Measurements from ENCODE around the gene TENM3.

Gene TENM3

DNA sequence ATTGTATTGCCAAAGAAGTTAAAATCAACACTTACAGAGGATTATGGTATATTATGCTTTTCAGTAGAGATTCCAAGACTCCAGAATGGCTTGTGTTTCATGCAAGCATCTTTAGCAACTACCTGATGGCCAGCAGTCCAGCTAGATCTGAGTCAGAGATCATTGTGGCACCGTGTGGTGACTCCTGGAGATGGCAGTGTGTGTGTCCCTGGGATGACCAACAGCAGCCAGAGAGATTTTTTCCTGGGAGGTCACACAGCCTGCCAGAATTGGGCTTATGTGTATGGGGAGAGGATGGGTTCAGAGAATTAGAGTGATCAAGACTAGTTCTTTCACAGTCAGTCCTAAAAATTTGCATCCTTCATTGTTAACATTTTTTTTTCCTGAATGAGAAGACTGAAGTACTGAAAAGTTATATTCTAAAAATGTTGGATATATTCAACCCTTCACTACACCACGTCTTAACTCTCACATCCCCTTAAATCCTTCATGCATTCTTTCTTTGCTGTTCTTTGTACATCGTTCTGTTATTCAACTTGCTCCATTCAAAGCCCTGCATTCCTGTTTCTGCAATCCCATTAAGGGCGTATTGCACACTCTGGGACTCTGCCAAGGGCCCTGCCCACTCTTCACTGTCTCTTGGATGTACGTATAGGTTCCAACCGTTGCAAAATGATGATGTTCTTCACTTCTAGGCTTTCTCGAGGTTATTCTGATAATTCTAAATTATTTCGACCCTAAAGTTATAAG is 12.4 kb downstream of the TENM3 start:
- no peak for DNase-seq

GRCh38 chr4:182257016-182257415 is 13.8 kb downstream of the TENM3 start:
- DNase-seq: no peak

- DNase-seq: no peak
Observed at GRCh38 chr4:182257503-182257902, 14.3 kb downstream of the TENM3 start.

GRCh38 chr4:182258441-182259000 is 15.3 kb downstream of the TENM3 start:
- DNase-seq: no peak

GRCh38 chr4:182261651-182262223 is 18.5 kb downstream of the TENM3 start:
- no peak for DNase-seq

- DNase-seq: no peak
Observed at GRCh38 chr4:182263562-182263961, 20.4 kb downstream of the TENM3 start.

DNA sequence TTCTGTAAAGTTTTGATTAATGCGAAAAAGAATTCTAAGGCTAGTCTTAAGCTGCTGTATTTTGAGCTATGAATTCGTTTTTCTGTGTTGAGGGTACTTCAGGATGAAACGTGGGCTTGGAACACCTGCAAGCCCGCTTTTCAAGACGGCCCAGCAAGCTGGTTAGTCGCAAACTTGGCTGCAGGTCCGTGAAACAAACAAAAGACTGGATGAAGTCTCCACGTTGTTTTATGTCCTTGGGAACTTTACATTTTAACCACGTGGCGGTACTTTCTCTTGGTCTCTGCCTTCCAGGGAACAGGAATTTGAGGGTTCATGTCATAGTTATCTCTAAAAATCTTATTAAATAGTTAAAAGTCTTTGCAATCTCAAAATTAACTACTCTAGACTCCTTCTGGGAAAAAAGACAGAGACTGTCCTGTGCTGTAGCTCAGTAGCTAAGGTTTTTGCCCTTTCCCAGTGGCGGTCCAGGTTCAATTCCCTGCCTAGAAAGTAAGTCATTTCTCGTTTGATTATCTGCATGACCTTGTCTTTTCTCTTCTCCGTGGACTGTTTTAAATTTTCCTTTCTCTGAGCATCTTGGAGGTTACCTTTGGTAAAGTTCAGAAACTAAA is 21.0 kb downstream of the TENM3 start:
- no peak for DNase-seq

DNA sequence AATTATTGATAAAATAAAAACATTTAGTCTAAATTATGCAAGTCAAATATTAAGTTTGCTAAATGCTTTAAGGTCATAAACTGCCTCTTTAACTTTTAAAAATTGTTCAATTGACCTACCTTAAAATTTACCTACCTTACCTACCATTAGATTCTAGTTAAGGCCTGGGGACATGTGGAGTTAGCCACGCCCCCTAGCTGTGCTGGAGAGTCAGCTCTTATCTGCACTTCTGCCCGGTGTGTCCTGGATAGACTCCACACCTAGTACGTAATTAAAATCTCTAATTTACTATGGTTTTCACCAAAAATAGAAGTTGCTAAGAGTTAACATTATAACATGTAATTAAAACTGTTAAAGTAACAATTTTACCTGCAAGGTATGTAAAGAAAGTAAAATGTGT is 22.7 kb downstream of the TENM3 start:
- no peak for DNase-seq

GRCh38 chr4:182267048-182267447 is 23.8 kb downstream of the TENM3 start:
- DNase-seq: no peak

DNA sequence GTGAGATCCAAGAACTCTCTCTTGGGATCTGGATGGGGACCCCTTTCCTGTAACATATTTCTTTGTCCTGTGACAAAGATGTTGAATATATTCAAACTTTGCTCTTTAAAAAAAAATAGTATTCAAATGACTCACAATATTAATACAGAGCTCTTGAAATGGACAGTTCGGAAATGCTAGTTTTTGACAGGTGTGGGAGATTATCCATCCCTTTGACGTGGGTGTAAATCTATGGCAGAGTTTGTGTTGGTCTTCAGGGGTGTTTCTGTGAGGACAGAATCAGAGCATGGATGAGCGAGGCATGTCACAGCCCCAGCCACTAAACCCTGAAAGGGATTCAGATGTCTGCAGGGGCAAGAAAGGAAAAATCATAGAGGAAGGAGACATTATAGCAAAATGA is 25.8 kb downstream of the TENM3 start:
- no peak for DNase-seq

GRCh38 chr4:182271731-182272130 is 28.5 kb downstream of the TENM3 start:
- no peak for DNase-seq

- DNase-seq: no peak
Observed at GRCh38 chr4:182272151-182272550, 28.9 kb downstream of the TENM3 start.

DNA sequence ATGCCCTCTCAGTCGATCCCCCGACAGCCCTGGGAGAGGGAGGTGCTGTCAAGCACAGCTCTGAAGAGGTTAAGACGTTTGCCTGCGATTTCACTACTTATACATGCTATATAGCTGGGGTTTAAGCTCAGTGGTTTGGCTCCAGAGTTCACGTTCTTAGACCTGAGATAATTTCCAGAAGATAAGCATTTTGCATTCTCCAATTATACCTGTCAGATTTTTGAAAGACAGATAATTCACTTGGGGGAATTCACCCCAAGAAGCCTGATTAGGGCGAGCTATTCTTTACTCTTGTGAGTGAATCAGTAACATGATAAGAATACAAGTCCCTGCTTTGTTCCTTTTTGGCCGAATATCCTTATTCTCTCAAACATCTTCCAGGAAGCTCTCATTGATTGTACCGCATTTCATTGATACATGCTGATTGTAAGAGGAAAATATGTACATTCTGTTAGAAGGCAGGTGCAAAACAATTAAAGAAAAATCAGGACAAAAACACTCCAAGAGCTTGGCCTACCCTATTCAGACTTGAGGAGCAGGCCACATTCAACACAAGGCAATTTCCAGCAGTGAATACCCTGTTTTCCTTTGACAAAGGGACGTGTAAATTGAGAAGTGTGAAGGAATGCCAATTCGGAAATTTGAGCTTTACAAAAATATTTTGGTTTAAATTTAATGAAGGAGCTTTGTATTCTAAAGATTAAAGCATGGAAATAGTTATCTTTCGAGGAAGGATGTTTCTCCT is 30.2 kb downstream of the TENM3 start:
- no peak for DNase-seq

- no peak for DNase-seq
Observed at GRCh38 chr4:182276210-182277109, 33.3 kb downstream of the TENM3 start.

DNA sequence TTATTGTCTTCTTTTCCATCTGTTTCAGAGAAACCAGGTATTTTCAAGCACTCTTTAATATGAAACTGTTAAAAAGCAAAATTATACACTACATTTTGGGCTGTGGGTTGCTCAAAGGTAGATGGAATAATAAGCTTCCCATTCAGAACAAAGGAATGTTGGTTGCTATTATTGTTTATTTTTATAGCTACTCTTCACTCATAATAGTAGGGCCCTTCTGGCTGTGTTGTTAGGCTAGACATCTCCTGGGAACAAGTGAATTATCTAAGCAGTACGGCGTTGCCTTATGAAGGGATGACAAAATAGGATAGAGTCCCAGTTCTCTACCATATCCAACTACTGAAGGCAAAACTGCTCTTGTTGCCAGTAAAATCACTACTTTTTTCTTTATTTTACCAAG is 34.2 kb downstream of the TENM3 start:
- DNase-seq: no peak

- no peak for DNase-seq
Observed at GRCh38 chr4:182278729-182279128, 35.5 kb downstream of the TENM3 start.

DNA sequence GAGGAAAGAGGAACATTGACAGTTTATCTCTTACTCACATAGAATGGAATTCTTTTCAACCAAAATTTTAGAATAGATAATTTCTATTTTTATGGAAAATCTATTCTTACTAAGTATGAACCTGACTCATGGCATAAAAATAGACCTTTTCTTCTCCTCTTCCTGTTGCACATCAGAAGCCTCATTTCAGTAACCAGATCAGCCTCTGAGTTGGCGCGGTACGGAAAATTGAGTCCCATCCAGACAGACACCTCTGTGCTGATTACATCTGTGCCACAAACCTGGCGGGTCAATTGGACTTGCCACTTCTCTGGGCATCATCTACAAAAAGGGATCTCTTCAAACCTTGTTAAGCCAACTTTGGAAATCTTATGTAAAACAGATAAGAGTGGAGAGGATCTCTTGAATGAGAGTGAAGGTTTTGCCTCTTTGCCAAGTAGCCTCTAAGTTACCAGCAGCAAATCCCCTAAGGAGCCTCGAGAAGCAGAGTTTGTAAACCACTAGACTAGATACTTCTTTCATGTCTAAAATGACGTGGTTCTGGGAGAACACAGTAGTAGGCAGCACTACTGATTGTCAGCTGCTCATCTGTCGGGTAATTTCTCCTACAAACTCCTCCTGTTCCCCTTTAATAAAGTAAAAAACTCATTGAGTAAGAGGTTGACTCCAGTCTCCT is 37.4 kb downstream of the TENM3 start:
- DNase-seq: no peak

- no peak for DNase-seq
Observed at GRCh38 chr4:182286035-182286434, 42.8 kb downstream of the TENM3 start.

DNA sequence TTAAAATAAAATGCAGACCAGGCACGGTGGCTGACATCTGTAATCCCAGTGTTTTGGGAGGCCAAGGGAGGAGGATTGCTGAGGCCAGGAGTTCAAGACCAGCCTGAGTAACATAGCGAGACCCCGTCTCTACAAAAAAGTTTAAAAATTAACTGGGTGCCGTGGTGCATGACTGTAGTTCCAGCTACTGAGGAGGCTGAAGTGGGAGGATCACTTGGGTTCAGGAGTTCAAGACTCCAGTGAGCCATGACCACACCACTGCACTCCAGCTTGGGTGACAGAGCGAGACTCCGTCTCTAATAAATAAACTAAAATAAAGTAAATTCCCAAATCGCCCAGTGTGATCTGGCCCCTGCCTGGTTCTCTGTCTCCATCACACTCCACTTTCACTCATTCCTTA is 43.7 kb downstream of the TENM3 start:
- DNase-seq: no peak

- DNase-seq: no peak
Observed at GRCh38 chr4:182288534-182288933, 45.3 kb downstream of the TENM3 start.

DNA sequence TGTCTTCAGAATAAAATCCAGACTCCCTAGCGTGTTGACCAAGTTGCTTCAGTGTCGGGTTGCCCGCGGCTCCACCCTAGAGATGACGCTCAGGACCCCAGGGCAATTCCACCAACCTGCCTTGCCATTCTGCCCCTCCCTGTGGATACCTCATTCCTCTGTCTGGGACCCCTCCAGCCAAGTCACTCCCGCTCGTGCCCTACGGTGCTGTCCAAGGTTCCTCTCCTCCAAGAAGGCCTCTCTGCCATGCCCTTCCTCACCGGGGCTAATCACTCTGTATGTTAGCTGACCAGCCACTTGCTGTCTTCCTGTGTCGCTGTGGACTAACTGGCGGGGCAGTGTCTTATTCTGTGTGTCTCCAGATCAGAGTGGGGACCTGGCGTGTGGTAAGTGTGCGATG is 46.6 kb downstream of the TENM3 start:
- no peak for DNase-seq

DNA sequence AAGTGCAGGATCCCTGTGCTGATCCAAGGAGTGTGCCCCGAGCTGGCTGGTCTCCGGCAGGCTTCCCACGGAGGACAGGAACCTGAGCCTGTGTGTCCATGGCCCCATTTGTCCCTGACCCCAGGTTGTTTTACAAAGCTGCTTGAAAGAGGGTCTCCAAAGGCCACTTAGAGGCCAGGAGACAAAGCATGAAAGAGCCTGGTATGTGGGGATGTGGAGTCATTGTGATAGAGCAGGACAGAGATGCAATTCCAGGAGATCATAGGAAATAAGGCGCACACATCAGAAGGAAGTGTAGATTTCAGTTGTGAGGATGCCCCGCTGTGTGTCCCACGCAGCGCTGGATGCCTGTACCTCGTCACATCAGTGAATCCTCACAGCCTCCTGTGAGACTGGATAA is 48.0 kb downstream of the TENM3 start:
- DNase-seq: no peak

Data from activated CD4-positive, alpha-beta T cell treated with anti-CD3 and anti-CD28 coated beads, Interleukin-2, amount 50 U/mL, for 48 hours (primary cell).